Kidney capillary endothelial cell (primary cell): ENCODE data around the gene RAB26.
"Not testable (repeated sequence)": the region's sequence is repeated elsewhere in the genome, so short reads cannot be mapped to it uniquely, and the experiment has no call there.

Experiments used
- DNase-seq: peaks from one replicate; pipeline ENCODE4 v3.0.0-alpha.2; 2018; ENCODE audit warnings: low spot score

The RAB26 gene

GRCh38 chr16:2117341-2117740 is 31.1 kb upstream of the RAB26 start:
- DNase-seq = not testable (repeated sequence)

- DNase-seq = not testable (repeated sequence)
Observed at GRCh38 chr16:2117960-2118722, 30.3 kb upstream of the RAB26 start.

- peak; percentile 14 for DNase-seq
Observed at GRCh38 chr16:2121325-2121724, 27.1 kb upstream of the RAB26 start.

GRCh38 chr16:2121853-2122252 is 26.6 kb upstream of the RAB26 start:
- DNase-seq = no peak

GRCh38 chr16:2122429-2122828 is 26.0 kb upstream of the RAB26 start:
- DNase-seq = no peak

- not testable (repeated sequence) for DNase-seq
Observed at GRCh38 chr16:2122934-2123683, 25.3 kb upstream of the RAB26 start.

- DNase-seq = not testable (repeated sequence)
Observed at GRCh38 chr16:2123706-2124376, 24.6 kb upstream of the RAB26 start.

- DNase-seq = not testable (repeated sequence)
Observed at GRCh38 chr16:2124377-2124693, 24.1 kb upstream of the RAB26 start.

GRCh38 chr16:2124694-2125444 is 23.6 kb upstream of the RAB26 start:
- peak; percentile 66 for DNase-seq

- not testable (repeated sequence) for DNase-seq
Observed at GRCh38 chr16:2125609-2126008, 22.8 kb upstream of the RAB26 start.

- not testable (repeated sequence) for DNase-seq
Observed at GRCh38 chr16:2126161-2126743, 22.2 kb upstream of the RAB26 start.

- DNase-seq = not testable (repeated sequence)
Observed at GRCh38 chr16:2126928-2127556, 21.4 kb upstream of the RAB26 start.

- not testable (repeated sequence) for DNase-seq
Observed at GRCh38 chr16:2127630-2128280, 20.7 kb upstream of the RAB26 start.

GRCh38 chr16:2129251-2129650 is 19.2 kb upstream of the RAB26 start:
- DNase-seq = not testable (repeated sequence)

GRCh38 chr16:2129890-2130447 is 18.5 kb upstream of the RAB26 start:
- not testable (repeated sequence) for DNase-seq

- DNase-seq = not testable (repeated sequence)
Observed at GRCh38 chr16:2133797-2134196, 14.6 kb upstream of the RAB26 start.

GRCh38 chr16:2135071-2135470 is 13.4 kb upstream of the RAB26 start:
- not testable (repeated sequence) for DNase-seq

GRCh38 chr16:2135770-2136490 is 12.5 kb upstream of the RAB26 start, which contains the start of gene PKD1:
Gene PKD1 (minus strand): TSS chr16:2135898. CDS start chr16:2135689, 209 bp downstream.
- DNase-seq = peak; percentile 75
